ENCODE results near the gene MRPS34.

MRPS34 gene

DNA sequence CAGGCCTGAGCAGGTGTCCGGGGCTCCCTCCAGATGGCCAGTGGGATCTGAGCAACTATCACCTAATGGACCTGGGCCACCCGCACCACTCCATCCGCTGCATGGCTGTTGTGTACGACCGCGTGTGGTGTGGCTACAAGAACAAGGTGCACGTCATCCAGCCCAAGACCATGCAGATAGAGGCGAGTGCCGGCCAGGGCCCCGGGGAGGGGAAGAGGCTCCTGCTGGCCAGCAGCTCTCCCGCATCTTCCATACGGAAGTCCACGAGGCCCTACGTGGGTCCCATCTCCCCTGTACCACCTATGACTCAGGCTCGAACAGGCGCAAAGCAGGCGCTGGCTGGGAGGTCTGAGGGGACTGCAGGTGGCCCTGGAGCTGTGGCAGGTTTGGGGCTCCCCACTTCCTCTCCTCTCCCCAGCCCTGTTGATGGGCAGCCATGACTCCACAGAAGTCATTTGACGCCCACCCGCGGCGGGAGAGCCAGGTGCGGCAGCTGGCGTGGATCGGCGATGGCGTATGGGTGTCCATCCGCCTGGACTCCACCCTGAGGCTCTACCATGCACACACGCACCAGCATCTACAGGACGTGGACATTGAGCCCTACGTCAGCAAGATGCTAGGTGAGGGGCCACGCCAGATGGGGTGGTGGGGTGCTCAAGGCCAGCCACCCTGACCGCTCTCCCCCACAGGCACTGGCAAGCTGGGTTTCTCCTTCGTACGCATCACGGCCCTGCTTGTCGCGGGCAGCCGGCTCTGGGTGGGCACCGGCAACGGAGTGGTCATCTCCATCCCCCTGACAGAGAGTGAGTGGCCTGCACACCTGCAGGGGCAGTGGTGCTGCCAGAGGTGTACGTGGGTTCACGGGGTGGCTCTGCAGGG is 5.6 kb downstream of the MRPS34 start:
- Histone ChIP-seq H3K36me3 (ENCODE audit: insufficient read depth, low read length) (peaks cover 78% of the 10 kb centered on the region), H3K9me3 (ENCODE audit: low read length) (no peaks in the 10 kb centered on the region)

DNA sequence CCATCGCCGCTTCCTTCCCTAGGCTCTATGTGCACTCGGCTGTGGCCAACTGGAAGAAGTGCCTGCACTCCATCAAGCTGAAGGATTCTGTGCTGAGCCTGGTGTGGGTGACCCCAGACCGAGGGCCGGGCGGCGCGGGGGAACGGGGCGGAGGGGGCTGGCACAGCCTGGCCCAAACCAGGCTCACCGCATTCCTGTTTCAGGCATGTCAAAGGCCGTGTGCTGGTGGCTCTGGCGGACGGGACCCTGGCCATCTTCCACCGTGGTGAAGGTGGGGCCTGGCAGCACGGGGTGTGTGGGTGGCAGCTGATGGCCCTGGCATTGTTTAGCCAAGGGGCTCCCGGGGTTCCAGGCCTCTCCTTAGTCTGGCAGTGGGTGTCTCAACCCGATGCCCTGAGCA is 6.2 kb downstream of the MRPS34 start:
- H2AFZ ChIP-seq (ENCODE audit: low read length), result no peak overlapping the region
- no peaks in the 10 kb centered on the region for H3K9me2 ChIP-seq (ENCODE audit: low read depth, low read length)
- H3K36me3 ChIP-seq (ENCODE audit: insufficient read depth, low read length), result peaks cover 77% of the 10 kb centered on the region
- H3K4me3 ChIP-seq (ENCODE audit: low read depth, low read length, poor library complexity, severe bottlenecking), result no peak overlapping the region
- H4K20me1 ChIP-seq (ENCODE audit: insufficient read depth, low read length), result no peaks in the 10 kb centered on the region
- H3K27me3 ChIP-seq (ENCODE audit: insufficient read depth, low read length), result no peaks in the 10 kb centered on the region
- no peaks in the 10 kb centered on the region for H3F3A ChIP-seq (ENCODE audit: insufficient read depth, low read length)
- no peak overlapping the region for H3K27ac ChIP-seq (ENCODE audit: low read depth, low read length, poor library complexity, severe bottlenecking)
- no peaks in the 10 kb centered on the region for H3K79me2 ChIP-seq (ENCODE audit: insufficient read depth, low read length)
- peaks cover 10% of the 10 kb centered on the region for H3K4me1 ChIP-seq (ENCODE audit: insufficient read depth, low read length, severe bottlenecking)
- TF ChIP-seq, protein P1, sequence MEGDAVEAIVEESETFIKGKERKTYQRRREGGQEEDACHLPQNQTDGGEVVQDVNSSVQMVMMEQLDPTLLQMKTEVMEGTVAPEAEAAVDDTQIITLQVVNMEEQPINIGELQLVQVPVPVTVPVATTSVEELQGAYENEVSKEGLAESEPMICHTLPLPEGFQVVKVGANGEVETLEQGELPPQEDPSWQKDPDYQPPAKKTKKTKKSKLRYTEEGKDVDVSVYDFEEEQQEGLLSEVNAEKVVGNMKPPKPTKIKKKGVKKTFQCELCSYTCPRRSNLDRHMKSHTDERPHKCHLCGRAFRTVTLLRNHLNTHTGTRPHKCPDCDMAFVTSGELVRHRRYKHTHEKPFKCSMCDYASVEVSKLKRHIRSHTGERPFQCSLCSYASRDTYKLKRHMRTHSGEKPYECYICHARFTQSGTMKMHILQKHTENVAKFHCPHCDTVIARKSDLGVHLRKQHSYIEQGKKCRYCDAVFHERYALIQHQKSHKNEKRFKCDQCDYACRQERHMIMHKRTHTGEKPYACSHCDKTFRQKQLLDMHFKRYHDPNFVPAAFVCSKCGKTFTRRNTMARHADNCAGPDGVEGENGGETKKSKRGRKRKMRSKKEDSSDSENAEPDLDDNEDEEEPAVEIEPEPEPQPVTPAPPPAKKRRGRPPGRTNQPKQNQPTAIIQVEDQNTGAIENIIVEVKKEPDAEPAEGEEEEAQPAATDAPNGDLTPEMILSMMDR (IDR thresholded peaks at IDR 0.05; ENCODE audit: low read length), result no peak
- TF ChIP-seq EZH2 (IDR thresholded peaks at IDR 0.05; ENCODE audit: borderline replicate concordance, low read length), result no peak
- no peak overlapping the region for H3K4me2 ChIP-seq (ENCODE audit: low read length)
- no peaks in the 10 kb centered on the region for H3K9me3 ChIP-seq (ENCODE audit: low read length)
- H3K9ac ChIP-seq (ENCODE audit: low read length), result no peak overlapping the region

More for the DNA sequence above, 5.6 kb downstream of the MRPS34 start:
- Histone ChIP-seq H3K27me3 (ENCODE audit: insufficient read depth, low read length) (no peaks in the 10 kb centered on the region), H3F3A (ENCODE audit: insufficient read depth, low read length) (no peaks in the 10 kb centered on the region), H3K4me2 (ENCODE audit: low read length) (no peak overlapping the region), H2AFZ (ENCODE audit: low read length) (no peak overlapping the region), H3K9me2 (ENCODE audit: low read depth, low read length) (no peaks in the 10 kb centered on the region), H3K79me2 (ENCODE audit: insufficient read depth, low read length) (0 out of 2 replicates have a peak, but pooled peaks cover 3% of the 10 kb centered on the region), H3K4me1 (ENCODE audit: insufficient read depth, low read length, severe bottlenecking) (peaks cover 10% of the 10 kb centered on the region), H3K27ac (ENCODE audit: low read depth, low read length, poor library complexity, severe bottlenecking) (no peak overlapping the region), H4K20me1 (ENCODE audit: insufficient read depth, low read length) (no peaks in the 10 kb centered on the region), H3K9ac (ENCODE audit: low read length) (no peak overlapping the region), H3K4me3 (ENCODE audit: low read depth, low read length, poor library complexity, severe bottlenecking) (no peak overlapping the region)
- TF ChIP-seq, protein P1 (IDR thresholded peaks at IDR 0.05; ENCODE audit: low read length), result no peak
- no peak for TF ChIP-seq EZH2 (IDR thresholded peaks at IDR 0.05; ENCODE audit: borderline replicate concordance, low read length)

DNA sequence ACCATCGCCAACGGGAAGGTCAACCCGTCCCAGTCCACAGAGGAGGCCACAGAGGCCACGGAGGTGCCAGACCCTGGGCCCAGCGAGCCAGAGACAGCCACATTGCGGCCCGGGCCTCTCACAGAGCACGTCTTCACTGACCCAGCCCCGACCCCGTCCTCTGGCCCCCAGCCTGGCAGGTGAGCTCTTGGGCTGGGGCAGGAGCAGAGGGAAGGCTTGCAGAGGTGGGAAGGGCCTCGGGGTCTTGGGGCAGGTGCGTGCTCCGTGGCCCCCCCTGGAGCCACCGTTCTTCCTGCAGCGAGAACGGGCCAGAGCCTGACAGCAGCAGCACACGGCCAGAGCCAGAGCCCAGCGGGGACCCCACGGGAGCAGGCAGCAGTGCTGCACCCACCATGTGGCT is 6.7 kb downstream of the MRPS34 start:
- TF ChIP-seq, protein P1 (IDR thresholded peaks at IDR 0.05; ENCODE audit: low read length), result no peak
- no peak for TF ChIP-seq EZH2 (IDR thresholded peaks at IDR 0.05; ENCODE audit: borderline replicate concordance, low read length)
- Histone ChIP-seq H4K20me1 (ENCODE audit: insufficient read depth, low read length) (no peaks in the 10 kb centered on the region), H3K27ac (ENCODE audit: low read depth, low read length, poor library complexity, severe bottlenecking) (no peak overlapping the region), H2AFZ (ENCODE audit: low read length) (no peak overlapping the region), H3K27me3 (ENCODE audit: insufficient read depth, low read length) (no peaks in the 10 kb centered on the region), H3K9me3 (ENCODE audit: low read length) (no peaks in the 10 kb centered on the region), H3K4me1 (ENCODE audit: insufficient read depth, low read length, severe bottlenecking) (peaks cover 10% of the 10 kb centered on the region), H3K9ac (ENCODE audit: low read length) (no peak overlapping the region), H3K36me3 (ENCODE audit: insufficient read depth, low read length) (peaks cover 78% of the 10 kb centered on the region), H3F3A (ENCODE audit: insufficient read depth, low read length) (no peaks in the 10 kb centered on the region), H3K4me2 (ENCODE audit: low read length) (no peak overlapping the region), H3K79me2 (ENCODE audit: insufficient read depth, low read length) (no peaks in the 10 kb centered on the region), H3K9me2 (ENCODE audit: low read depth, low read length) (no peaks in the 10 kb centered on the region), H3K4me3 (ENCODE audit: low read depth, low read length, poor library complexity, severe bottlenecking) (no peak overlapping the region)

Measured in OCI-LY1 (cell line).